ENCODE data around the gene SLAMF1. TPM values are rescaled to one million over a fixed set of nuclear protein-coding genes. Genes with fewer than 3 reads are reported as not detected.

The SLAMF1 gene
- total and polyA plus RNA-seq, 2 donors from 2014 or later = 0.13 to 3.3 TPM

DNA sequence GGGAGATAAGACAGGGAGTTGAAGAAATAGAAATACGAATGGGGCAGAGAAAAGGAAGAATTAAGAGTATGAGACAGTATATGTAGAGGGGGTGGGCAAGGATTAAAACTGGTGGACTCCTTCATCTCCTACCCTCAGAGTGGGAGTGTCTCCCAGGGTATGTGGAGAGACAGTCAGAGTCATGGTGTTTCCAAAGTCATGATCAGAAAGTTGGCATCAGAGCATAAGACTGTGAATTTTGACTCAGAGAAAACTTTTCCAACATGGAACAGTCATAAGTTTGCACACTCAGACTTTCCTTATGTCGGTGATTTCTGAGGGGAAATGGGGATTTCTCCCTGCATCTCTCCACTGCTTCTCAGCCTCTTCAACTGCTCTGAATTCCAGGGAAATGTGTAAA is 70.0 kb downstream of the SLAMF1 start:
- Histone ChIP-seq H3K9me3 (ENCODE audit: control insufficient read depth in 2 of 3, insufficient read depth in 1 of 3, low read length in 3 of 3) (no peaks in the 10 kb centered on the region), H3K4me1 (ENCODE audit: control insufficient read depth in 2 of 3, insufficient read depth in 2 of 3, low read depth in 1 of 3, low read length in 3 of 3) (no peaks in the 10 kb centered on the region), H3K27ac (ENCODE audit: low read depth in 2 of 2, low read length in 2 of 2) (no peak overlapping the region), H3K9ac (ENCODE audit: low read length in 3 of 3) (no peak overlapping the region), H3K27me3 (ENCODE audit: control insufficient read depth, insufficient read depth, low read length) (no peaks in the 10 kb centered on the region), H3K36me3 (ENCODE audit: control insufficient read depth in 2 of 3, insufficient read depth in 3 of 3, low read length in 3 of 3) (no peaks in the 10 kb centered on the region), H3K4me3 (ENCODE audit: low read length in 3 of 3) (no peak overlapping the region)
- FAIRE-seq (no peak), DNase-seq (no peak)
- TF ChIP-seq, protein P1, sequence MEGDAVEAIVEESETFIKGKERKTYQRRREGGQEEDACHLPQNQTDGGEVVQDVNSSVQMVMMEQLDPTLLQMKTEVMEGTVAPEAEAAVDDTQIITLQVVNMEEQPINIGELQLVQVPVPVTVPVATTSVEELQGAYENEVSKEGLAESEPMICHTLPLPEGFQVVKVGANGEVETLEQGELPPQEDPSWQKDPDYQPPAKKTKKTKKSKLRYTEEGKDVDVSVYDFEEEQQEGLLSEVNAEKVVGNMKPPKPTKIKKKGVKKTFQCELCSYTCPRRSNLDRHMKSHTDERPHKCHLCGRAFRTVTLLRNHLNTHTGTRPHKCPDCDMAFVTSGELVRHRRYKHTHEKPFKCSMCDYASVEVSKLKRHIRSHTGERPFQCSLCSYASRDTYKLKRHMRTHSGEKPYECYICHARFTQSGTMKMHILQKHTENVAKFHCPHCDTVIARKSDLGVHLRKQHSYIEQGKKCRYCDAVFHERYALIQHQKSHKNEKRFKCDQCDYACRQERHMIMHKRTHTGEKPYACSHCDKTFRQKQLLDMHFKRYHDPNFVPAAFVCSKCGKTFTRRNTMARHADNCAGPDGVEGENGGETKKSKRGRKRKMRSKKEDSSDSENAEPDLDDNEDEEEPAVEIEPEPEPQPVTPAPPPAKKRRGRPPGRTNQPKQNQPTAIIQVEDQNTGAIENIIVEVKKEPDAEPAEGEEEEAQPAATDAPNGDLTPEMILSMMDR (IDR thresholded peaks at IDR 0.05; ENCODE audit: borderline replicate concordance, extremely low read depth, insufficient read depth) = no peak
- intact Hi-C loops (cut with DNase I) = no loop called here

DNA sequence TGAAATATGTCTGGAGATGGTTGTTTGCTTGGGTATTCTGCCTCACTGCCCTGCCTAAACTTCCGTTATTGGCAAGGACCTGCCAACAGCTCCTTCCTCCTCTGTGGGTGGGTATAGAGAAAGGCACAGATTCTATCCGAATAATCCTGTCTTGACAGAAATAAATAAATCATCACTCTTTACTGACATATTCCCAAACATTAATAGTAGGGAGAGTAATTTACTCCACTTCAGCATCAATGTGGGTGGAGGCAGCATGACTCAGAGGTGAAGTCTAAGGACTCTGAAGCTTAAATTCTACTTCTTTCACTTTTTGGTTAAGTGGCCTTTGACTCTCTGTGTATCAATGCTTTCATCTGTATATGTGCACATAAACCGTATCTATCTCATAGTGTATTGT is 70.5 kb downstream of the SLAMF1 start:
- no peak overlapping the region for H3K27ac ChIP-seq (ENCODE audit: low read depth in 2 of 2, low read length in 2 of 2)
- no peaks in the 10 kb centered on the region for H3K4me1 ChIP-seq (ENCODE audit: control insufficient read depth in 2 of 3, insufficient read depth in 2 of 3, low read depth in 1 of 3, low read length in 3 of 3)
- TF ChIP-seq, protein P1 (IDR thresholded peaks at IDR 0.05; ENCODE audit: borderline replicate concordance, extremely low read depth, insufficient read depth) = no peak
- FAIRE-seq (no peak), DNase-seq (no peak)
- intact Hi-C loops (cut with DNase I) = no loop called here
- no peak overlapping the region for H3K4me3 ChIP-seq (ENCODE audit: low read length in 3 of 3)
- no peaks in the 10 kb centered on the region for H3K36me3 ChIP-seq (ENCODE audit: control insufficient read depth in 2 of 3, insufficient read depth in 3 of 3, low read length in 3 of 3)
- H3K27me3 ChIP-seq (ENCODE audit: control insufficient read depth, insufficient read depth, low read length) = no peaks in the 10 kb centered on the region
- H3K9ac ChIP-seq (ENCODE audit: low read length in 3 of 3) = no peak overlapping the region
- no peaks in the 10 kb centered on the region for H3K9me3 ChIP-seq (ENCODE audit: control insufficient read depth in 2 of 3, insufficient read depth in 1 of 3, low read length in 3 of 3)

DNA sequence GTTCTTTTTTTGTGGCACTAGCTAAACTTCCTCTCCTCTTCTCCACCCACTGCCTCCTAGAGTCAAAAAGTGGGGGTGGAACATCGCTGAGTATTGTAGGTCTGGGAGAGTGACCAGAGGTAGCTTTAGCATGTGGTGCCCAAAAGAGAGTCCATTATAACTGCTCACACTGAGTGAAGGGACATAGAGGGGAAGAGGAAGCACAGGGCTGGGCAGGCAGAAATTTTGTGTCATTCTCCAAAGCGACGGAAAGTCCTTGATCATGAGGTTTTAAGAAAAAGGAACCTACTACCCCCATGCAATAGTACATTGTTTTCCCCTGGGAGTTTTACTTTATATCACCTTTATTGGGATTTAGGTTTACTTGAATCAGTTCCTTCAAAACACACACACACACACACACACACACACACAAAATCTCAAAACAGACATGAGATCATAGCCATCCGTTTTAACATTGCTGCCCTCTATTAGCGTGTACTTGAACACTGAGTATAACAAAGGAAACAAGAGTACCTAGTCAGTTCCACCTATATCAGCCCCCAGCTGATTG is 71.7 kb downstream of the SLAMF1 start:
- Histone ChIP-seq H3K4me1 (ENCODE audit: control insufficient read depth in 2 of 3, insufficient read depth in 2 of 3, low read depth in 1 of 3, low read length in 3 of 3) (no peaks in the 10 kb centered on the region), H3K36me3 (ENCODE audit: control insufficient read depth in 2 of 3, insufficient read depth in 3 of 3, low read length in 3 of 3) (no peaks in the 10 kb centered on the region), H3K27ac (ENCODE audit: low read depth in 2 of 2, low read length in 2 of 2) (no peak overlapping the region), H3K9ac (ENCODE audit: low read length in 3 of 3) (no peak overlapping the region), H3K4me3 (ENCODE audit: low read length in 3 of 3) (no peak overlapping the region), H3K9me3 (ENCODE audit: control insufficient read depth in 2 of 3, insufficient read depth in 1 of 3, low read length in 3 of 3) (no peaks in the 10 kb centered on the region), H3K27me3 (ENCODE audit: control insufficient read depth, insufficient read depth, low read length) (no peaks in the 10 kb centered on the region)
- FAIRE-seq (no peak), DNase-seq (peak in 1 of 5 donors; percentile 4)
- intact Hi-C loops (cut with DNase I) = no loop called here
- TF ChIP-seq, protein P1 (IDR thresholded peaks at IDR 0.05; ENCODE audit: borderline replicate concordance, extremely low read depth, insufficient read depth) = no peak

DNA sequence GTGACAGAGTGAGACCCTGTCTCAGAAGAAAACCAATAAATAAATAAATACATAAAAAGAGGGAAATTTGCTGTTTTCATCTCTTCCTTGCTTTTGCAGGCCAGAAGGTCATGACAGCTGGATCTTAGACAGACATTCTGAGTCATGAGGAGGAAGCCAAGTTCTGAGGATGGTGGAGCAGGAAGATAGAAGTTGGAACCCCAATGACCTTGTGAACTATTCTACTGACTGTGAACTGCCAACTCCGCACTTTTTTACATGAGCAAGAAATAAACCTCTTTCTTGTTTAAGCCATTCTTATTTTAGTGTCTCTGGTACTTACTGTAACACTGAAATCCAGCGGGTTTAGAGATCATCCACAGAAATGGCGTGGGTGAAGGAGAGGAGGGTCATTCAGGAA is 76.0 kb downstream of the SLAMF1 start:
- no peak overlapping the region for H3K27ac ChIP-seq (ENCODE audit: low read depth in 2 of 2, low read length in 2 of 2)

More for the DNA sequence above, 76.0 kb downstream of the SLAMF1 start:
- FAIRE-seq (no peak), DNase-seq (no peak)
- Histone ChIP-seq H3K9ac (ENCODE audit: low read length in 3 of 3) (no peak overlapping the region), H3K27me3 (ENCODE audit: control insufficient read depth, insufficient read depth, low read length) (no peaks in the 10 kb centered on the region), H3K4me3 (ENCODE audit: low read length in 3 of 3) (no peak overlapping the region), H3K4me1 (ENCODE audit: control insufficient read depth in 2 of 3, insufficient read depth in 2 of 3, low read depth in 1 of 3, low read length in 3 of 3) (no peaks in the 10 kb centered on the region), H3K36me3 (ENCODE audit: control insufficient read depth in 2 of 3, insufficient read depth in 3 of 3, low read length in 3 of 3) (no peaks in the 10 kb centered on the region), H3K9me3 (ENCODE audit: control insufficient read depth in 2 of 3, insufficient read depth in 1 of 3, low read length in 3 of 3) (no peaks in the 10 kb centered on the region)
- intact Hi-C loops (cut with DNase I) = no loop called here
- TF ChIP-seq, protein P1 (IDR thresholded peaks at IDR 0.05; ENCODE audit: borderline replicate concordance, extremely low read depth, insufficient read depth) = no peak
